ENCODE results near the gene C1orf159.
"Not testable (repeated sequence)": the region's sequence is repeated elsewhere in the genome, so short reads cannot be mapped to it uniquely, and the experiment has no call there.

Gene C1orf159

GRCh38 chr1:1072849-1073742, 42.8 kb downstream of the C1orf159 start:
- intact Hi-C loops (cut with micrococcal nuclease), result no loop called here
- H3K27me3 Mint-ChIP-seq, result peaks cover 27% of the 10 kb centered on the region
- H3K4me1 Mint-ChIP-seq (ENCODE audit: low read depth), result peaks cover 10% of the 10 kb centered on the region
- no peaks in the 10 kb centered on the region for H3K9me3 Mint-ChIP-seq
- H3K4me3 Mint-ChIP-seq, result no peak overlapping the region
- H3K27ac Mint-ChIP-seq, result no peak overlapping the region
- no peaks in the 10 kb centered on the region for H3K36me3 Mint-ChIP-seq (ENCODE audit: low read depth)

- Mint-ChIP-seq H3K9me3 (no peaks in the 10 kb centered on the region), H3K27ac (no peak overlapping the region), H3K36me3 (ENCODE audit: low read depth) (no peaks in the 10 kb centered on the region), H3K27me3 (peaks cover 34% of the 10 kb centered on the region), H3K4me1 (ENCODE audit: low read depth) (peaks cover 11% of the 10 kb centered on the region), H3K4me3 (no peak overlapping the region)
- intact Hi-C loops (cut with micrococcal nuclease), result no loop called here
Measured at GRCh38 chr1:1072299-1072848, 43.5 kb downstream of the C1orf159 start.

DNA sequence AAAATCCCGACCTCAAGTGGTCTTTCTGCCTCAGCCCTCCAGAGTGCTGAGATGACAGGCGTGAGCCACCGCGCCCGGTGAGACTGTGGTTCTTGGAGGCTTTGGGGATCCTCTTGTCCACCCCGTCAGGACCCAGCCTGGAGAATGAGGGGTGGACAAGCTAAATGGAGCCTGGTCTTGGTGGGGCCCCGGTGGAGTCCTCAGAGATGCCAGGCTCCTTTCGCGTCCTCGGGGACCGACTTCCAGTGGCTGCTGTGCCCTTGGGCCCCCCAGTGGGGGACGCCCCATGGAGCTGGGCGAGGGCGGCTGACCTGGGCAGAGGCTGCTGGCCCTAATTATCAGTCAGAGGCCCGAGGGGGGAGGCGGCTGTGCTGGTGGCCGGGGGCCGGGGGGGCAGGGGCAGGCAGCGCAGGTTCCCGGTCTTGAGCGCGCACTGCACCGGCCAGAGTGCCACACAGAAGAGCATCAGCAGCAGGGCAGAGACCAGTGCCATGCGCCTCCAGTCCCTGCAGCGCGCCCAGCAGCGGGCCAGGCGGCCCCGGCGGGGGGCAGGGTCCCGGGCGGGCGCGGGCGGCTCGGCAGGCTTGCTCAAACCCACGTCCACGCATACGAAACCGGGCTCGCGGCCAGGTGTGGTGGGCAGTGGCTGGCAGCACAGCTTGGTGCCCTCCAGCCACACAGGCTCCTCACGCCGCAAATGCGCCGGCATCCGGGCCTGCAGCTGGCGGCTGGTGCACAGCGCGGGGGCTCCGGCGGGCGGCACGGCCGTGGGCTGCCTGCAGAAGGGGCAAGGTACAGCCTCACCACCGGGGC, 44.2 kb downstream of the C1orf159 start:
- Mint-ChIP-seq H3K27me3 (peaks cover 35% of the 10 kb centered on the region), H3K36me3 (ENCODE audit: low read depth) (no peaks in the 10 kb centered on the region), H3K4me3 (no peak overlapping the region), H3K9me3 (no peaks in the 10 kb centered on the region), H3K4me1 (ENCODE audit: low read depth) (peaks cover 11% of the 10 kb centered on the region), H3K27ac (no peak overlapping the region)
- intact Hi-C loops (cut with micrococcal nuclease), result no loop called here

DNA sequence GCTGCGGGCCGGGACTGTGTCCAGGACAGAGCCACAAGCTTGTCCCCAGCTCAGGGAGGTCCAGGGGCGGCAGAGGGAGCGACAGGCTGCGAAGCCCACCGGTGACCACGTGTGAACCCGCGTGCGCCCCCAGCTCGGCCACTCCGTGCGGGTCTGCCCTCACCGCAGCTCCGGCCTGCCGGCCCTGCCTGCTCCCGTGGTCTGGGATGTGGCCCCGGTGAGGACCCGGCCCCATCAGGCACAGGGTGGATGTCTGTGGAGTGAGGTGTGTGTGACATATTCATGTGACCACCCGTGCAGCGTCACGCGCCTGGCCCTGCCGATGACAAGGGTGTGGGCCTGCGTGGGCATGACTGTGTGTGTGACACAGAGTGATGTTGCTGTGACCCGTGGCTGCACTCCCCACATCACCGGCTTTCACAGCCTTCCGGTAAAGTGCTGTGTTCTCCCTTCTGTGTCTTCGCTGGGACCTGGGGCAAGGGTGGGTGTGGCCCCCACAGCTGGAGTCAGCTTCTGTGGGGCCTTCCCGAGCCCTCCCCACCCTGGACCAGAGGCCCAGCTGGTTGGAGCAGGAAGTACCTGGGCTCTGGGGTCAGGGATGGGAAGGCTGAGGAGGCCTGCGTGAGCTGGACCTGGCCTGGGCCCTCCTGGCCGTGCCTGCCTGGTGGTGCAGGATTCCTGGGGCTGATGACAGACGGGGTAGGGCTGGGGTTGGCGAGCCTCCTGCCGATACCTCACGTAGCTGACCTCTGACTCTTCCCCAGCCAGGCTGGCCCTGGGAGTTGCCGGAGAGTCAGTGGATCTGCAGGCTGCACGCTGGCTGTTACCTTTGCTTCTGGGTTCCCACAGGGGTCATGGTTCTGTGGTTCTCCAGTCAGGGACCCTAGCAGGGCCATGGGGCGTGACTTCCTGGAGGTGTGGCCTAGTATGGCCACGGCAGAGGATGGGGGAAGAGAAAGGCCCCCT, 45.9 kb downstream of the C1orf159 start:
- Mint-ChIP-seq H3K27ac (peak overlapping the region; percentile 47), H3K4me3 (no peak overlapping the region), H3K36me3 (ENCODE audit: low read depth) (no peaks in the 10 kb centered on the region), H3K4me1 (ENCODE audit: low read depth) (peaks cover 21% of the 10 kb centered on the region), H3K27me3 (peaks cover 39% of the 10 kb centered on the region), H3K9me3 (no peaks in the 10 kb centered on the region)
- intact Hi-C loops (cut with micrococcal nuclease), result no loop called here

DNA sequence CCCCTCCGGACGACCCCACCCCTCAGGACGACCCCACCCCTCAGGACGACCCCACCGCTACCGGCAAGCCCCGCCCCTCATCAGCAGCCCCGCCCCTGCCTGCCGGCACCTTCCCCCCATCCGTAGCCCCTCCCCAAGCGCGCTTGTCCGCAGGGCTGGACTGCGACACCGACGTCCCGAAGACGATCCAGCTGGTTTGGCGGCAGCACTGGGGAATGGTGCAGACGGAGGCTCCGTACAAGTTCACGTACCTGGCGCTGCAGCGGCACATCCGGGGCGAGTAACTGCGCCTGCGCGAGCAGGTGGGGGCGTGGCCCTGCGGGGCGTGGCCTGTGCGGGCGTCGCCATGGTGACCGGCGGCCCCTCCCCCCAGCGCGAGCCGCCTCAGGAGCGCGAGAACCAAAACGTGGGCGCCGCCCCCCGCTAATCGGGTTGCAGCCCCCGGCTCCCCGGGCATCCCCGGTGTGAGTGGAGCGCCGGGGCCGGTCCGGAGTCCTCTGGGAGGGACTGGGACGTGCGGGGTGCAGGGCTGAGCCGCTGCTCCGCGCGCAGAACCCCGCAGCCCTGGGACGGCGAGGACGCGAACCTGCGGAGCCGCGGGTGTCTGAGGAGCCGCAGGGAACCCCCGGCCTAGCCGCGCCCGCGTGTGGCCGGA, 46.7 kb downstream of the C1orf159 start:
- H3K36me3 Mint-ChIP-seq (ENCODE audit: low read depth), result no peaks in the 10 kb centered on the region

DNA sequence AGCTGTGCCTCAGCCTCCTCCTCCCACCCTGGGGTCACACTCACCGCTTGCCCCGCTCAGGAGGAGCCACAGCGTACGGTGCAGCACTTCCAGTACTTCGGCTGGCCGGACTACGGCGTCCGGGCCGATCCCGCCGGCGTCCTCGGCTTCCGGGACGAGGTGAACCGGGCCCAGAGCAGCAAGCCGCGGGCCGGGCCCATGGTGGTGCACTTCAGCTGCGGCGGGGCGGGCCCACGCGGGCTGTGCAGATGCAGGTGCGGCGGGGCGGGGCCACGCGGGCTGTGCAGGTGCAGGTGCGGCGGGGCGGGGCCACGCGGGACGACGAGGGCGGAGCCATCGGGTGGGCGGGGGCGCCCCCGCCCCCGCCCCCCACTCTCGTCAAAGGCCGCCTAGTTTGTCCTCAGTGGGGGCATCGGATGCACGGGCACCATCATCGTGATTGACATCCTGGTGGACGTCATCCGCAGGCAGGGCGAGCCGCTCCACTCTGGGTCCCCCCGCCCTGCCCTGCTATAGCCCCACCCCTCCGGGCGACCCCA, 47.3 kb downstream of the C1orf159 start:
- no peaks in the 10 kb centered on the region for H3K9me3 Mint-ChIP-seq
- no peaks in the 10 kb centered on the region for H3K36me3 Mint-ChIP-seq (ENCODE audit: low read depth)
- peaks cover 49% of the 10 kb centered on the region for H3K27me3 Mint-ChIP-seq
- peak overlapping the region; percentile 14 for H3K27ac Mint-ChIP-seq
- intact Hi-C loops (cut with micrococcal nuclease), result no loop called here
- H3K4me1 Mint-ChIP-seq (ENCODE audit: low read depth), result peaks cover 30% of the 10 kb centered on the region
- peak overlapping the region; percentile 74 for H3K4me3 Mint-ChIP-seq

More for the DNA sequence above, 46.7 kb downstream of the C1orf159 start:
- peaks cover 24% of the 10 kb centered on the region for H3K4me1 Mint-ChIP-seq (ENCODE audit: low read depth)
- H3K4me3 Mint-ChIP-seq, result peak overlapping the region; percentile 74
- H3K27me3 Mint-ChIP-seq, result peaks cover 43% of the 10 kb centered on the region
- H3K9me3 Mint-ChIP-seq, result no peaks in the 10 kb centered on the region
- H3K27ac Mint-ChIP-seq, result no peak overlapping the region
- intact Hi-C loops (cut with micrococcal nuclease), result no loop called here

DNA sequence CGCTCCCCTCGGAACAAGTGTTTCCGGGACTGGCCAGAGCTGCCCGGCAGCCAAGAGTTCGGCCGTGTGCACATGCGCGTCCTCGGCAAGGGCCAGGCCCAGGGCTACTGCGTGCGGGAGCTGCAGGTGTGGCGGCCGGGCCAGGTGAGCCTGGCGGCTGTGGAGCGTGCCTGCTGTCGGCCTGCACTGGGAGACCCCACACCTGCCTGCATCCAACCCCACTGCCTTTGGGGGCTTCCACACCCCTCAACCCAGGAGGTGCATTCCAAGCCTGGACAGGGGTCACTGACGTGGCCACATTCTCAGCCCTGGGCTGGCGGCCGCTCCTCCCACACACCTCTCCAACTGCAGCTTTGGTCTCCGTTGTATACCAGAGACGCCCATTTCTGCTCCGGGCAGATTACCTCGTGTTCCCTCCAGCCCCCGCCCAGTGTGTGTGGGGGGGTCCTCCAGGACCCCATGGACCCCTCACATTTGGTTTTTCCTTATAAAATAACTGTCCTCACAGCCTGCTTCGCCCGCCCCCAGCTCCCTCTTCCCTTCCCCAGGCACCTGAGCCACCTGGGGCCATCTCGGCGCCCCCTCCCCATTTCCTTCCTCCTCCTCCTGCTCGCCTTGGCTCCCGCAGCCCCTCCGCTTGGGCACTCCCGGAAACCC, 47.9 kb downstream of the C1orf159 start:
- H3K4me1 Mint-ChIP-seq (ENCODE audit: low read depth), result peaks cover 36% of the 10 kb centered on the region
- H3K36me3 Mint-ChIP-seq (ENCODE audit: low read depth), result no peaks in the 10 kb centered on the region
- H3K4me3 Mint-ChIP-seq, result peak overlapping the region; percentile 46
- H3K27me3 Mint-ChIP-seq, result peaks cover 55% of the 10 kb centered on the region
- H3K9me3 Mint-ChIP-seq, result no peaks in the 10 kb centered on the region
- peak overlapping the region; percentile 14 for H3K27ac Mint-ChIP-seq
- intact Hi-C loops (cut with micrococcal nuclease), result no loop called here

- no peak overlapping the region for H3K4me3 Mint-ChIP-seq
- H3K27me3 Mint-ChIP-seq, result peaks cover 59% of the 10 kb centered on the region
- intact Hi-C loops (cut with micrococcal nuclease), result no loop called here
- no peaks in the 10 kb centered on the region for H3K9me3 Mint-ChIP-seq
- peaks cover 42% of the 10 kb centered on the region for H3K4me1 Mint-ChIP-seq (ENCODE audit: low read depth)
- no peak overlapping the region for H3K27ac Mint-ChIP-seq
- H3K36me3 Mint-ChIP-seq (ENCODE audit: low read depth), result no peaks in the 10 kb centered on the region
Measured at GRCh38 chr1:1067284-1067859, 48.5 kb downstream of the C1orf159 start.

DNA sequence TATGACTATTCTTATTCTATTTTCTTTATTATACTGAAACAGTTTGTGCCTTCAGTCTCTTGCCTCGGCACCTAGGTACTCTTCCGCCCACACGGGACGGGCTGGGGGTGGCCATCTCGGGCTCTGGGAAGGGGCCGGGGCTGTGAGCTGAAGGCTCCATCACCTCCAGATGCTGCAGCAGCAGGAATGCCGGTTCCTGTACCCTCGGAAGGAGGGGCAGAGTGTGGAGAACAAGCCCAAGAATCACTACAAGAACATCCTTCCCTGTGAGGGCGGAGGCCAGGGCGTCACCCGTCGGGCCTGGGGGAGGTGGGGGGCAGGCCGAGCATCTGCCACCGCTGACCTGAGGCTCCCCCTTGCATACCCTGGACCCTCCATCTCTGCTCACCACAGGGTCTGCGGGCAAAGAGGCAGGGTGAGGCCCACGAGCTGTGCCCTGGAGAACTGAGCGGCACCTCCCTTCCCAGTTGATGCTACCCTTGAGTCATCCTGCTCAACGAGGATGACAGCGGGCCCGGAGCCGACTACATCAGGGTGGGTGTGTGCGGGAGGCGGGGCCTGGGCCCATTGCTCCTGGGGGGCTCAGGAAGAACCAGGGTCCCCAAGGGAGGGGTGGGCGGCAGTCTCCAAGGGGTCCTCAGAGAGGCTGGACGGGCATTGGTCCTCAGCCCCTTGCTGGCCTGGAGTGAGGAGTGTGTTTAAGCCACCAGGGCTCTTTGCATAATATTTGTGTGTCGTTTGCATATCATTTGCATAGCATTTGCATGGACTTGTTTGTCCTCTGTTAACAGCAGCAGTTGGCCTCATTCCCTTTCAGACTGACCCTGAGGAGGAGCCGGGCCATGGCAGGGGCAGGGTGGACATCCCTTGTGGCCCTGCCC, 49.2 kb downstream of the C1orf159 start:
- H3K27ac Mint-ChIP-seq, result no peak overlapping the region
- no peak overlapping the region for H3K4me3 Mint-ChIP-seq
- no peaks in the 10 kb centered on the region for H3K9me3 Mint-ChIP-seq
- peaks cover 65% of the 10 kb centered on the region for H3K27me3 Mint-ChIP-seq
- H3K36me3 Mint-ChIP-seq (ENCODE audit: low read depth), result no peaks in the 10 kb centered on the region
- peaks cover 47% of the 10 kb centered on the region for H3K4me1 Mint-ChIP-seq (ENCODE audit: low read depth)
- intact Hi-C loops (cut with micrococcal nuclease), result no loop called here

- H3K4me1 Mint-ChIP-seq (ENCODE audit: low read depth), result peaks cover 49% of the 10 kb centered on the region
- peaks cover 69% of the 10 kb centered on the region for H3K27me3 Mint-ChIP-seq
- not testable (repeated sequence) for H3K27ac Mint-ChIP-seq; H3K4me3 Mint-ChIP-seq; H3K9me3 Mint-ChIP-seq; H3K36me3 Mint-ChIP-seq (ENCODE audit: low read depth)
- intact Hi-C loops (cut with micrococcal nuclease), result loop anchor here (2.0 kb wide), 1 partner anchor 81 kb away; no protein-coding TSS in a partner anchor
Measured at GRCh38 chr1:1065940-1066304, 50.0 kb downstream of the C1orf159 start.

DNA sequence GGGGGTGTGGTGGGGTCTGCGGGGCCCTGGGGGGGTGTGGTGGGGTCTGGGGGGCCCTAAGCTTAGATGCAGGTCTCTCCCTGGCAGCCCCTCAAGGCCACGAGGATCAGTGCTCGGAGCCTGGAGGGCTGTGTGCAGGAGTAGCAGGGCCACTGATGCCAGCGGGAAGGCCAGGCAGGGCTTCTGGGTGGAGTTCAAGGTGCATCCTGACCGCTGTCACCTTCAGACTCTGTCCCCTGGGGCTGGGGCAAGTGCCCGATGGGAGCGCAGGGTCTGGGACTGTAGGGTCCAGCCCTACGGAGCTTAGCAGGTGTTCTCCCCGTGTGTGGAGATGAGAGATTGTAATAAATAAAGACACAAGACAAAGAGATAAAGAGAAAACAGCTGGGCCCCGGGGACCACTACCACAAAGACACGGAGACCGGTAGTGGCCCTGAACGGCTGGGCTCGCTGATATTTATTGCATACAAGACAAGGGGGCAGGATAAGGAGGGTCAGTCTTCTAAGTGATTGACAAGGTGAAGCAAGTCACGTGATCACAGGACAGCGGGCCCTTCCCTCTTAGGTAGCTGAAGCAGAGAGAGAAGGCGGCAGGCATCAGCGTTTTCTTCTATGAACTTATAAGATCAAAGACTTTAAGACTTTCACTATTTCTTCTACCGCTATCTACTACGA, 50.5 kb downstream of the C1orf159 start:
- no peak overlapping the region for H3K27ac Mint-ChIP-seq
- no peaks in the 10 kb centered on the region for H3K36me3 Mint-ChIP-seq (ENCODE audit: low read depth)
- H3K27me3 Mint-ChIP-seq, result peaks cover 67% of the 10 kb centered on the region
- intact Hi-C loops (cut with micrococcal nuclease), result loop anchor here (2.0 kb wide), 1 partner anchor 81 kb away; no protein-coding TSS in a partner anchor
- H3K4me1 Mint-ChIP-seq (ENCODE audit: low read depth), result peaks cover 55% of the 10 kb centered on the region
- no peaks in the 10 kb centered on the region for H3K9me3 Mint-ChIP-seq
- H3K4me3 Mint-ChIP-seq, result no peak overlapping the region
